ENCODE results near the gene UBE2J2. TPM values are rescaled to one million over a fixed set of nuclear protein-coding genes. Genes with fewer than 3 reads are reported as not detected.
A peak's percentile ranks its signal among the peaks of the same experiment; 100 is the strongest.

UBE2J2 gene
- total RNA-seq, 1 donor from 2014 or later = 36.9 TPM

DNA sequence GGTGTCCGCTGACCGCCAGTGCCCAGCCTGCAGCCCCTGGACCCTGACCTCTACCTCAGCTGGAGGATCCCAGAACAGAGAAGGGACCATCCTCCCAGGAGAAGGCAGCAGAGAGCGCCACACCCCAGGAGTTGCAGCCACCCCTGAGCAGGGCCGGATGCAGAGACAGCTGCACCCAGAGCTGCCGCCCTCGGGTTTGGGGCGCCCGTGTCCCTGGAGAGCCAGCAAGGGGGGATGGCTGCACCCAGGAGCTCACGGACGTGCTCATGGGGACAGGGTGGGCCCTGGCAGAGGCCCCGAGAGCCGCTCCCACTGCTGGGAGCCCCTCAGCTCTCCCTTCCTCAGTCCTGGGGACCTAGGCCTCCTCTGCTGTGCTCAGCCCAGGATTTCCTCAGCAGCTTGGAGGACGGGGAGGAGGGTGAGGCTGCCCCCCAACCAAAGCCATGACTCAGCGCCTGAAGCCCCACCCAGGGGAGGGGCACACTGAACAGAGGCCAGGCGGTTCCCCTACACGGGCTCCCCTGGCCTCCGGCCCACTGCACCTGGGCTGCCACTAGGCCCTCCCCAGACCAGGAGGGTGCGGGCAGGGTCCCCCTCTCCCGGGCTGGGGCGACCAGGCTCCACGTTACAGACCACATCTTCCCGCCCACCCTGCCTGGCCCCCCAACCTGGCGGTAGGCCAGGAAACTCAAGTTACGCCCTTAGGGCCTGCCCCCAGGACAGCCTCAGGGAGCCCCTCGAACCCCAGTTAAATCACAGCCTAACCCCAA lies 31.8 kb upstream of the UBE2J2 start:
- peaks cover 61% of the 10 kb centered on the region for H3K4me1 ChIP-seq
- peak; percentile 75 for DNase-seq
- no peaks in the 10 kb centered on the region for H3K27me3 ChIP-seq (ENCODE audit: low read depth)
- peaks cover 9% of the 10 kb centered on the region for H3K36me3 ChIP-seq
- peak overlapping the region; percentile 81 for H3K4me3 ChIP-seq
- intact Hi-C loops (cut with micrococcal nuclease) = no loop called here
- no peaks in the 10 kb centered on the region for H3K9me3 ChIP-seq (replicated peaks)
- TF ChIP-seq, protein P1, sequence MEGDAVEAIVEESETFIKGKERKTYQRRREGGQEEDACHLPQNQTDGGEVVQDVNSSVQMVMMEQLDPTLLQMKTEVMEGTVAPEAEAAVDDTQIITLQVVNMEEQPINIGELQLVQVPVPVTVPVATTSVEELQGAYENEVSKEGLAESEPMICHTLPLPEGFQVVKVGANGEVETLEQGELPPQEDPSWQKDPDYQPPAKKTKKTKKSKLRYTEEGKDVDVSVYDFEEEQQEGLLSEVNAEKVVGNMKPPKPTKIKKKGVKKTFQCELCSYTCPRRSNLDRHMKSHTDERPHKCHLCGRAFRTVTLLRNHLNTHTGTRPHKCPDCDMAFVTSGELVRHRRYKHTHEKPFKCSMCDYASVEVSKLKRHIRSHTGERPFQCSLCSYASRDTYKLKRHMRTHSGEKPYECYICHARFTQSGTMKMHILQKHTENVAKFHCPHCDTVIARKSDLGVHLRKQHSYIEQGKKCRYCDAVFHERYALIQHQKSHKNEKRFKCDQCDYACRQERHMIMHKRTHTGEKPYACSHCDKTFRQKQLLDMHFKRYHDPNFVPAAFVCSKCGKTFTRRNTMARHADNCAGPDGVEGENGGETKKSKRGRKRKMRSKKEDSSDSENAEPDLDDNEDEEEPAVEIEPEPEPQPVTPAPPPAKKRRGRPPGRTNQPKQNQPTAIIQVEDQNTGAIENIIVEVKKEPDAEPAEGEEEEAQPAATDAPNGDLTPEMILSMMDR (IDR thresholded peaks at IDR 0.05; ENCODE audit: borderline replicate concordance) = no peak
- H3K27ac ChIP-seq (replicated peaks) = peak overlapping the region; percentile 99

DNA sequence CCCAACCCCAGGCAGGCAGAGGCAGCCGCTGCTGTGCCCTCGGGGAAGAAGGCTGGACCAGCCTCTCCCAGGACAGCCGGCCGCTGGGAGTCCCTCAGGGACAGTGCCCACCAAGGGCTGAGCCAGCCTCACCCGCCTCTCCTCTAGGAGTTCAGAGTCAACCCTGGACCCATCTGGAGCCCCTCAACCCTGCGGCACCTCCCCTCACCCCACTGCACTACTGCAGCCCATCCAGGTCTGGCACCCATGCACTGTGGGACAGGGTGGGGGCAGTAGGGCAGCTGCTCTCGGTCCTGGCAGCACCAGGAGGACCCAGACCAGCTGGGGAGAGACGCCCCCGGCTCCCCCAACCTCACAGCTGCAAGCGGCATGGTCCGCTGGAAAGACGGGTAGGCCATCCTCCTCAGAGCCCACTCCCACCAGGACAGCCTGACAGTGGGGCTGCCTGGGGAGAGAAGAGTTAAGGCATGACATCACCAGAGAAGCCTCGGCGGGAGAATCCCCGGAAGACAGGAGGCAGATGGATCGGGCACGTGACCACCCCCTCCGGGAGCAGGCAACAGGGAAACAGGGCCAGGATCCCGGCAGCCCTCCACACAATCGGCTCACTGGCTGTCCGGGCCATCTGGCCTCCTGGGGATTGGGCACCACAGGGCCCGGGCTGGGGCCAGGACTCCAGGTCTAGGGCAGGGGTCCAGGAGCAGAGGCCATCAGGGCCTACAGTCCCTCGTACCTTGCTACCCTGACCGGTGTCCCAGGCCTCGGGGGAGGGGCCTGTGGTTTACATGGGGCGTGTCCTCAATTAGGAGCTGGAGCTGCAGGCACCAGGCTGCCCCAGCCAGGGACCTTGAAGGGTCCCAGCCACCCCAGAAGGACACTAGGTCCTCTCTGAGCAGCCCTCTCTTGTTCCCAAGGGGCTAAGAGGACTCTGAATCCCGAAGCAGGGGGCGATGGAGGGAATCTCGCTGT lies 31.0 kb upstream of the UBE2J2 start:
- DNase-seq = peak; percentile 80
- peaks cover under 1% of the 10 kb centered on the region for H3K36me3 ChIP-seq
- intact Hi-C loops (cut with micrococcal nuclease) = no loop called here
- peak overlapping the region; percentile 99 for H3K27ac ChIP-seq (replicated peaks)
- H3K27me3 ChIP-seq (ENCODE audit: low read depth) = no peaks in the 10 kb centered on the region
- H3K9me3 ChIP-seq (replicated peaks) = no peaks in the 10 kb centered on the region
- TF ChIP-seq, protein P1 (IDR thresholded peaks at IDR 0.05; ENCODE audit: borderline replicate concordance) = no peak
- H3K4me1 ChIP-seq = peaks cover 57% of the 10 kb centered on the region
- peak overlapping the region; percentile 81 for H3K4me3 ChIP-seq

DNA sequence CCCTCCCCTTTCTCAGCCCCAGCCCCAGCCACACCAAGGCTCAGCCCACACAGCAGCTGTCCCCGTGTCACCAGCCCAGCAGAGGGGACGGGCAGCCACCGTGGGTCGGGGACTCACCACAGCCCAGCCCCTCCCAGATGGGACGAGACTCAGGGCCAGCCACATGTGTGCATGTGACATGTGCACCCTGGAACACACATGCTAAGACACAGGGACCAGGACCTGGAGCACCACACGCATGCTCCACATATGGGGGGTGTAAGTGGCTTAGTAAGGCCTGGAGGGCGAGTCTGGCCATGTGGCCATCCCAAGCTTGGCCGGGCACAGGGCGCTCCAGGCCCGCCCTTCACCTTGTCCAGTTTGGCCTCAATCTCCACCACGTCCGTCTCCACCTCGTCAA lies 30.1 kb upstream of the UBE2J2 start:
- Histone ChIP-seq H3K27ac (replicated peaks) (peak overlapping the region; percentile 99), H3K9me3 (replicated peaks) (no peaks in the 10 kb centered on the region), H3K36me3 (no peaks in the 10 kb centered on the region), H3K4me3 (peak overlapping the region; percentile 81), H3K27me3 (ENCODE audit: low read depth) (no peaks in the 10 kb centered on the region), H3K4me1 (peaks cover 53% of the 10 kb centered on the region)
- TF ChIP-seq, protein P1 (IDR thresholded peaks at IDR 0.05; ENCODE audit: borderline replicate concordance) = no peak
- no peak for DNase-seq
- intact Hi-C loops (cut with micrococcal nuclease) = no loop called here

DNA sequence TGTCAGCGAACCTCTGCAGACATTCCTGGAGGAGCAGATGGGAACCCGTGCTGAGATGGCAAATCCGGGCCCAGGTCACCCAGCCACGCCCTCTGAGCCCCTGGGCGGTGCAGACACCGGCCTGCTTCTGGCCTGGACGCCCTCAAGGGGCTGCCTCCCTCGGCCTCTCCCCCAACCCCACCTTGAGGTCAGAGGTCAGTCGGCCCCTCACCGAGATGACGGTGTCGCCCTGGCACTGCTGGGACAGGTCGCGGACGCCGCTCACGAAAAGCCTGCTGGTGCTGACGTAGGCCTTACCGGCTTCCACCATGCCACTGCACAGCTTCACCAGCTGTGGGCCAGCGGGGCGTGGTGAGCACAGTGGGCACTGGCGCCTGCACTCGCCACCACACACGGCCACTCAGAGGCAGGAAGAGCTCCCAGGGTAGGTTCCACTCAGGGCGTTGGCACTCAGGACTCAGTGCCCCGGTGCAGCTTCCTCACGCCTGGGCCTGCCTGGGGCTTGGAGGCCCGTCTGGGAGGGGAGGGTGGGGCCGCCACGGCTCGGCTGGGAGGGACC lies 29.4 kb upstream of the UBE2J2 start:
- Histone ChIP-seq H3K27ac (replicated peaks) (no peak overlapping the region), H3K4me3 (no peak overlapping the region), H3K9me3 (replicated peaks) (no peaks in the 10 kb centered on the region), H3K27me3 (ENCODE audit: low read depth) (no peaks in the 10 kb centered on the region), H3K36me3 (peaks cover under 1% of the 10 kb centered on the region), H3K4me1 (peaks cover 50% of the 10 kb centered on the region)
- no peak for DNase-seq
- TF ChIP-seq, protein P1 (IDR thresholded peaks at IDR 0.05; ENCODE audit: borderline replicate concordance) = no peak
- intact Hi-C loops (cut with micrococcal nuclease) = no loop called here

DNA sequence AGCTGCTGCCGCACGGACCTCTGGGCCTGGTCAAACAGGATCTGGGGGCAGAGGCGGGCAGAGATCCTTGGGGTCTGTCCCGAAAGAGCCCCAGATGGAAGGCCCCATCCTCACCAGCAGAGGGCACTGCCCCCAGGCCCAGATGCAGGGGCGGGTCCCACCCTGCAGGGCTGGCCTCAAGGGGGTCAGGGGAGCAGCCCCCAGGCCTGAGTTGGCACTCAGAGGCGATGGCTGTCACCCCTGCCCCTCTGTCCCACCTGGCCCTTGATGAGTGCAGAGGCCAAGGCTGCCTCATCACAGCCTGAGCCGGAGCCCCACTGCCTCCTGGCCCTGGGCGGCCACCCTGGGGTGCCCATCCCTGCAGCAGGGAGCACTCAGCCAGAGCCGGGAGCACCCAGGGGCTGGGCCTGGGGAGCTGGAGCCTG lies 28.4 kb upstream of the UBE2J2 start:
- DNase-seq = no peak
- Histone ChIP-seq H3K9me3 (replicated peaks) (no peaks in the 10 kb centered on the region), H3K36me3 (peaks cover 6% of the 10 kb centered on the region), H3K27ac (replicated peaks) (no peak overlapping the region), H3K27me3 (ENCODE audit: low read depth) (no peaks in the 10 kb centered on the region), H3K4me1 (peaks cover 45% of the 10 kb centered on the region), H3K4me3 (no peak overlapping the region)
- intact Hi-C loops (cut with micrococcal nuclease) = no loop called here
- TF ChIP-seq, protein P1 (IDR thresholded peaks at IDR 0.05; ENCODE audit: borderline replicate concordance) = peak; percentile 46

Measured in left ventricle myocardium inferior (tissue), 1 donor.